ENCODE data around the gene KRT31. TPM values are rescaled to one million over a fixed set of nuclear protein-coding genes. Genes with fewer than 3 reads are reported as not detected.

The KRT31 gene
- polyA plus RNA-seq, 3 donors: not detected

- no peak for DNase-seq
- Histone ChIP-seq H3K79me2 (ENCODE audit: insufficient read depth, low read length) (no peaks in the 10 kb centered on the region), H3K9me3 (replicated peaks in 1 of 2; ENCODE audit: control insufficient read depth in 1 of 2, insufficient read depth in 1 of 2, low read length in 2 of 2) (no peaks in the 10 kb centered on the region), H4K20me1 (ENCODE audit: insufficient read depth, low read length) (no peaks in the 10 kb centered on the region), H3K36me3 (replicated peaks in 1 of 2; ENCODE audit: control insufficient read depth in 1 of 2, insufficient read depth in 2 of 2, low read length in 2 of 2) (no peaks in the 10 kb centered on the region), H3K4me3 (replicated peaks in 1 of 3; ENCODE audit: low read depth in 2 of 3, low read length in 3 of 3) (no peak overlapping the region), H3K27ac (ENCODE audit: low read depth in 1 of 2, low read length in 2 of 2) (no peak overlapping the region), H3K4me1 (ENCODE audit: control insufficient read depth in 1 of 2, insufficient read depth in 2 of 2, low read length in 2 of 2) (no peaks in the 10 kb centered on the region), H2AFZ (ENCODE audit: insufficient read depth, low read depth, low read length, poor library complexity, severe bottlenecking) (no peak overlapping the region), H3K4me2 (replicated peaks; ENCODE audit: extremely low read depth, low read length, poor library complexity, severe bottlenecking) (no peak overlapping the region), H3K9ac (ENCODE audit: insufficient read depth, low read length, poor library complexity, severe bottlenecking) (no peak overlapping the region), H3K27me3 (ENCODE audit: control insufficient read depth in 2 of 2, insufficient read depth in 2 of 2, low read length in 2 of 2) (peaks cover 2 to 8% of the 10 kb centered on the region in 2 donors)
- H3K4me1 Mint-ChIP-seq: no peaks in the 10 kb centered on the region
- H3K36me3 Mint-ChIP-seq: no peaks in the 10 kb centered on the region
- intact Hi-C loops (cut with micrococcal nuclease): no loop called here
- TF ChIP-seq CTCF (IDR thresholded peaks at IDR 0.05): no peak
- H3K4me3 Mint-ChIP-seq: no peak overlapping the region
- 88% methylated on average over 2 of the region's 5 CpGs for WGBS (ENCODE audit: insufficient coverage)
- no peak overlapping the region for H3K27ac Mint-ChIP-seq
- peaks cover 1 to 18% (median 2%) of the 10 kb centered on the region in 3 donors for H3K27me3 Mint-ChIP-seq (ENCODE audit: low read depth in 3 of 3)
- H3K9me3 Mint-ChIP-seq: peaks cover 0 to 2% (median 0%) of the 10 kb centered on the region in 7 donors
Measured at GRCh38 chr17:41393294-41393693, 4.1 kb downstream of the KRT31 start.

GRCh38 chr17:41392278-41392677 is 5.1 kb downstream of the KRT31 start:
- Histone ChIP-seq H3K36me3 (replicated peaks in 1 of 2; ENCODE audit: control insufficient read depth in 1 of 2, insufficient read depth in 2 of 2, low read length in 2 of 2) (no peaks in the 10 kb centered on the region), H3K4me2 (replicated peaks; ENCODE audit: extremely low read depth, low read length, poor library complexity, severe bottlenecking) (no peak overlapping the region), H3K27ac (ENCODE audit: low read depth in 1 of 2, low read length in 2 of 2) (no peak overlapping the region), H3K27me3 (ENCODE audit: control insufficient read depth in 2 of 2, insufficient read depth in 2 of 2, low read length in 2 of 2) (peaks cover 2 to 12% of the 10 kb centered on the region in 2 donors), H3K79me2 (ENCODE audit: insufficient read depth, low read length) (no peaks in the 10 kb centered on the region), H3K9ac (ENCODE audit: insufficient read depth, low read length, poor library complexity, severe bottlenecking) (no peak overlapping the region), H2AFZ (ENCODE audit: insufficient read depth, low read depth, low read length, poor library complexity, severe bottlenecking) (no peak overlapping the region), H3K9me3 (replicated peaks in 1 of 2; ENCODE audit: control insufficient read depth in 1 of 2, insufficient read depth in 1 of 2, low read length in 2 of 2) (peaks cover 0 to 5% of the 10 kb centered on the region in 2 donors), H3K4me1 (ENCODE audit: control insufficient read depth in 1 of 2, insufficient read depth in 2 of 2, low read length in 2 of 2) (no peaks in the 10 kb centered on the region), H4K20me1 (ENCODE audit: insufficient read depth, low read length) (no peaks in the 10 kb centered on the region), H3K4me3 (replicated peaks in 1 of 3; ENCODE audit: low read depth in 2 of 3, low read length in 3 of 3) (no peak overlapping the region)
- no CpG with 5 or more reads among the region's 1 CpG for WGBS (ENCODE audit: insufficient coverage)
- H3K9me3 Mint-ChIP-seq: peaks cover 0 to 6% (median 4%) of the 10 kb centered on the region in 7 donors
- no peak overlapping the region for H3K4me3 Mint-ChIP-seq
- H3K36me3 Mint-ChIP-seq: no peaks in the 10 kb centered on the region
- no peaks in the 10 kb centered on the region for H3K4me1 Mint-ChIP-seq
- no peak overlapping the region for H3K27ac Mint-ChIP-seq
- intact Hi-C loops (cut with micrococcal nuclease): no loop called here
- peaks cover 2 to 17% (median 2%) of the 10 kb centered on the region in 3 donors for H3K27me3 Mint-ChIP-seq (ENCODE audit: low read depth in 3 of 3)
- DNase-seq: no peak
- TF ChIP-seq CTCF (IDR thresholded peaks at IDR 0.05): no peak
